Pancreas (tissue), 10 donors: ENCODE measurements around the gene SNTG2. TPM values are rescaled to one million over a fixed set of nuclear protein-coding genes. Genes with fewer than 3 reads are reported as not detected.

Experiments
- ATAC-seq, 4 donors: fragments of 200-7000 bp; cut with Tn5 transposase; one replicate each; pipeline versions ENCODE4 v1.8.0 to v1.9.1; 2020; ENCODE audit warnings: mild to moderate bottlenecking in 4 of 4, moderate library complexity in 4 of 4
- DNase-seq, 6 donors: peaks; one replicate each; pipeline ENCODE4 v3.0.0-alpha.2; 2020
- FAIRE-seq: peaks from 2 replicates; lab custom pipeline; 2012; peaks lifted over from hg19 to GRCh38; lab: Jason Lieb, UNC
- H3K27ac ChIP-seq, 4 donors: fragments of 200-600 bp; sonication (generic); 1 replicate in 3 of 4; 2 replicates in 1 of 4; pipeline versions ENCODE4 v1.5.0 to v1.8.0; 2020
- H3K27me3 ChIP-seq, 4 donors: fragments of 200-600 bp; one replicate each; pipeline ENCODE4 v1.8.0; 2021
- H3K36me3 ChIP-seq, 3 donors: fragments of 200-600 bp; sonication (generic) in 1 of 3; one replicate each; pipeline versions ENCODE4 v1.5.0 to v1.8.0; 2020 to 2021
- H3K4me1 ChIP-seq, 3 donors: fragments of 200-600 bp; one replicate each; pipeline ENCODE4 v1.8.0; 2021
- H3K4me3 ChIP-seq, 4 donors: fragments of 200-600 bp; sonication (generic) in 2 of 4; one replicate each; pipeline versions ENCODE4 v1.5.0 to v1.8.0; 2020 to 2021
- H3K9me3 ChIP-seq, 4 donors: fragments of 200-600 bp; one replicate each; pipeline ENCODE4 v1.8.0; 2021
- CTCF ChIP-seq, 4 donors: fragments of 200-600 bp; sonication (generic) in 3 of 4; IDR thresholded peaks; one replicate each; pipeline versions ENCODE4 v1.5.0 to v1.8.0; 2021; ENCODE audit warnings: antibody characterized with exemption in 4 of 4
- WGBS, 2 donors: extraction: QIAGEN DNeasy Blood & Tissue Kit; methylation state at CpG; one replicate each; pipeline ENCODE4 v1.1.7; 2013; 5-methylcytosine and 5-hydroxymethylcytosine counted together
- intact Hi-C, 3 donors: fragments of 100-400 bp; cut with DNase I; formaldehyde crosslinking; loops; one replicate each; pipeline versions ENCODE4 v1.11.1 to v1.14.2; 2022
- polyA plus RNA-seq, 2 donors: library from polyadenylated mRNA; stranded (reverse); fragments of 200-250 nt; gene quantifications; one replicate each; pipeline ENCODE4 v1.2.3, GENCODE V29; 2013
- total RNA-seq, 6 donors: library from RNA; stranded (reverse); fragmentation: NEBNext Ultra II Directional in 4 of 6; extraction: Animal tissue kit (Norgen Biotek cat#: 25700) in 4 of 6; gene quantifications; one replicate each; pipeline versions ENCODE4 v1.2.1 to v1.2.4, GENCODE V29; 2021 to 2023
- donor health status: healthy with polysubstance abuse.
- donor health status: DM: no; HTN: no; CAD: no; lungs with moderate emphysema.
- donor health status: DM: no; HTN: no; CAD: no.
- donor health status: control.
- donor health status: control.
- donor health status: Bipolar disorder and iron deficiency.
- donor health status: DM: yes; HTN: yes; CAD: no.
- donor health status: DM: no; HTN: no; CAD: no.
- donor health status: DM: no; HTN: no; CAD: no.
- donor health status: DM: yes; HTN: yes; CAD: no.

Gene SNTG2
- total and polyA plus RNA-seq, 8 donors = 1.4 to 19.2 (median 4.6) TPM

GRCh38 chr2:1170241-1170640 is 219.6 kb downstream of the SNTG2 start:
- WGBS, 2 donors = 75 to 79% methylated on average over 15 of the region's 15 CpGs
- FAIRE-seq (no peak), DNase-seq (no peak), ATAC-seq (no peak)
- H3K27ac ChIP-seq = no peak overlapping the region
- no peaks in the 10 kb centered on the region for H3K4me1 ChIP-seq
- H3K27me3 ChIP-seq = no peaks in the 10 kb centered on the region
- no peaks in the 10 kb centered on the region for H3K36me3 ChIP-seq
- no peak for TF ChIP-seq CTCF (IDR thresholded peaks at IDR 0.05)
- no peak overlapping the region for H3K4me3 ChIP-seq
- H3K9me3 ChIP-seq = no peaks in the 10 kb centered on the region
- intact Hi-C loops = no loop called here

- intact Hi-C loops = no loop called here
- FAIRE-seq = no peak
- no peak for ATAC-seq
These were observed 220.1 kb downstream of the SNTG2 start for GRCh38 chr2:1170711-1171110.

DNA sequence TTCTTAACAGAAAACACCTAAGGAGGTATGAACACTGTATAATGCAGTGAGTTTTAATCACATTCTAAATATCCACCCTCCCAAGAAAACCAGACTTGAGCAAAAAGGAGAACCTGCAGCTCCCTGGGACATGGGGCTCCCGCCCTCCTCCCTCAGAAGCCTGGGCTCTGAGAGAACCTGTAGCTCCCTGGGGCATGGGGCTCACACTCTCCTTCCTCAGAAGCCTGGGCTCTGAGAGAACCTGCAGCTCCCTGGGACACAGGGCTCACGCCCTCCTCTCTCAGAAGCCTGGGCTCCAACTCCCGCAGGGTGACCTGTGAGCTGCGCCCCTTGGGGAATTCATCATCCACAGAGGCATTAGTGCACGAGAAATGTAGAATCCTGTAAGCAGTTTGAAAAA is 222.9 kb downstream of the SNTG2 start:
- no peak for ATAC-seq
- FAIRE-seq = no peak
- H3K9me3 ChIP-seq = no peaks in the 10 kb centered on the region
- H3K27ac ChIP-seq = no peak overlapping the region
- no peak overlapping the region for H3K4me3 ChIP-seq
- no peak for DNase-seq
- no peaks in the 10 kb centered on the region for H3K4me1 ChIP-seq
- no peaks in the 10 kb centered on the region for H3K27me3 ChIP-seq
- intact Hi-C loops = no loop called here
- no peaks in the 10 kb centered on the region for H3K36me3 ChIP-seq
- no peak for TF ChIP-seq CTCF (IDR thresholded peaks at IDR 0.05)
- WGBS, 2 donors = 79 to 83% methylated on average over 5 of the region's 5 CpGs

More at GRCh38 chr2:1170711-1171110, 220.1 kb downstream of the SNTG2 start:
- H3K9me3 ChIP-seq = no peaks in the 10 kb centered on the region
- H3K4me3 ChIP-seq = no peak overlapping the region
- TF ChIP-seq CTCF (IDR thresholded peaks at IDR 0.05) = no peak
- H3K27me3 ChIP-seq = no peaks in the 10 kb centered on the region
- WGBS, 2 donors = 74 to 80% methylated on average over 5 of the region's 5 CpGs
- DNase-seq = no peak
- no peaks in the 10 kb centered on the region for H3K4me1 ChIP-seq
- H3K36me3 ChIP-seq = no peaks in the 10 kb centered on the region
- no peak overlapping the region for H3K27ac ChIP-seq

- Histone ChIP-seq H3K9me3 (no peaks in the 10 kb centered on the region), H3K27ac (no peak overlapping the region), H3K27me3 (no peaks in the 10 kb centered on the region), H3K4me3 (no peak overlapping the region), H3K4me1 (no peaks in the 10 kb centered on the region), H3K36me3 (no peaks in the 10 kb centered on the region)
- intact Hi-C loops = no loop called here
- no peak for DNase-seq
- TF ChIP-seq CTCF (IDR thresholded peaks at IDR 0.05) = no peak
- FAIRE-seq = no peak
- 76 to 86% methylated on average over 3 of the region's 3 CpGs for WGBS, 2 donors
- ATAC-seq = no peak
These were observed 231.2 kb downstream of the SNTG2 start for GRCh38 chr2:1181893-1182292.

GRCh38 chr2:1183300-1183699 is 232.7 kb downstream of the SNTG2 start:
- no peak overlapping the region for H3K27ac ChIP-seq
- H3K36me3 ChIP-seq = no peaks in the 10 kb centered on the region
- WGBS, 2 donors = 81 to 88% methylated on average over 3 of the region's 3 CpGs
- H3K27me3 ChIP-seq = no peaks in the 10 kb centered on the region
- ATAC-seq (no peak), DNase-seq (no peak), FAIRE-seq (no peak)
- TF ChIP-seq CTCF (IDR thresholded peaks at IDR 0.05) = no peak
- H3K9me3 ChIP-seq = no peaks in the 10 kb centered on the region
- intact Hi-C loops = no loop called here
- no peaks in the 10 kb centered on the region for H3K4me1 ChIP-seq
- no peak overlapping the region for H3K4me3 ChIP-seq
